ENCODE data around the gene DMD. TPM values are rescaled to one million over a fixed set of nuclear protein-coding genes. Genes with fewer than 3 reads are reported as not detected.

The DMD gene
- total RNA-seq, 1 donor from 2014 or later = 30.6 TPM

DNA sequence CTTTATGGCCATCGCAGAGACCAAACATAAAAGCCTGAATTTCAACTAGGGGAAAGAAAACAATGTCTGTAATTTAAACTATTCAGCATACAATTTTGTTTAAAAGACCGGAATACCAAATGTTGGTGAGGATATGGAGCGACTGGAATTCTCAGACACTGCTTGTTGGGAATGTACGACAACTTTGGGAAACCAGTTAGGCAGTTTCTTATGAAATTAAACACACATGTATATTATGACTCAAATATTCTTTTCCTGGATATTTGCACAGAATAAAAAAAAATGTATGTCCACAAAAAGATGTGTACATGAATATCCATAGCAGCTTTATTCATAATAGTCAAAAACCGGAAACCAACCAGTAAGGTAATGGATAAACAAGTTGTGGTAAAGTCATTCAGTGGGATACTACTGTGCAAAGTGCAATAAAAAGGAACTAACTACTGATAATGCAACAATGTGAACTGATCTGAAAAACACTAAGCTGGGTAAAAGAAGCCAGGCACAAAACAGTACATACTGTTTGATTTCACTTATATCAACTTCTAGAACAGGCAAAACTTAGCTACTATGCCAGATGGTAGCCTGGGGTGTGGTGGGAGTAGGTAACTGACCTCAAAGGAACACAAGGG is 1986.9 kb downstream of the DMD start:
- Histone ChIP-seq H3K27ac (no peak overlapping the region), H4K20me1 (ENCODE audit: low read depth) (no peaks in the 10 kb centered on the region), H2AFZ (replicated peaks) (no peak overlapping the region), H3K36me3 (no peaks in the 10 kb centered on the region), H3K4me2 (no peak overlapping the region), H3K9ac (no peak overlapping the region), H3K27me3 (no peaks in the 10 kb centered on the region), H3K9me3 (ENCODE audit: low read depth) (no peaks in the 10 kb centered on the region), H3K4me3 (no peak overlapping the region), H3K79me2 (ENCODE audit: low read depth) (no peaks in the 10 kb centered on the region), H3K4me1 (no peaks in the 10 kb centered on the region), H3F3A (ENCODE audit: low read depth) (no peaks in the 10 kb centered on the region)
- Mint-ChIP-seq H3K4me1 (no peaks in the 10 kb centered on the region), H3K27ac (no peak overlapping the region), H3K4me3 (no peak overlapping the region), H3K9me3 (no peaks in the 10 kb centered on the region), H3K36me3 (peaks cover 7% of the 10 kb centered on the region), H3K27me3 (ENCODE audit: insufficient read depth, low read depth) (peaks cover 2% of the 10 kb centered on the region)
- no peak for TF ChIP-seq CTCF (IDR thresholded peaks at IDR 0.05)
- no peak for TF ChIP-seq EZH2phosphoT487 (IDR thresholded peaks at IDR 0.05)
- no peak for TF ChIP-seq EZH2 (IDR thresholded peaks at IDR 0.05)
- no peak for DNase-seq (ENCODE audit: low spot score)

GRCh38 chrX:31223817-31224216 is 1987.5 kb downstream of the DMD start:
- Histone ChIP-seq H3K79me2 (ENCODE audit: low read depth) (no peaks in the 10 kb centered on the region), H3K27ac (no peak overlapping the region), H3K36me3 (no peaks in the 10 kb centered on the region), H3K27me3 (no peaks in the 10 kb centered on the region), H2AFZ (replicated peaks) (no peak overlapping the region), H3K4me1 (no peaks in the 10 kb centered on the region), H3K4me2 (no peak overlapping the region), H4K20me1 (ENCODE audit: low read depth) (no peaks in the 10 kb centered on the region), H3K9me3 (ENCODE audit: low read depth) (no peaks in the 10 kb centered on the region), H3K4me3 (no peak overlapping the region), H3K9ac (no peak overlapping the region), H3F3A (ENCODE audit: low read depth) (no peaks in the 10 kb centered on the region)
- H3K36me3 Mint-ChIP-seq = peaks cover 7% of the 10 kb centered on the region
- H3K27ac Mint-ChIP-seq = no peak overlapping the region
- TF ChIP-seq EZH2 (IDR thresholded peaks at IDR 0.05) = no peak
- no peak for TF ChIP-seq EZH2phosphoT487 (IDR thresholded peaks at IDR 0.05)
- no peak for TF ChIP-seq CTCF (IDR thresholded peaks at IDR 0.05)
- H3K4me3 Mint-ChIP-seq = no peak overlapping the region
- no peaks in the 10 kb centered on the region for H3K9me3 Mint-ChIP-seq
- no peak for DNase-seq (ENCODE audit: low spot score)
- no peaks in the 10 kb centered on the region for H3K4me1 Mint-ChIP-seq
- peaks cover 2% of the 10 kb centered on the region for H3K27me3 Mint-ChIP-seq (ENCODE audit: insufficient read depth, low read depth)

GRCh38 chrX:31222946-31223345 is 1988.4 kb downstream of the DMD start:
- no peaks in the 10 kb centered on the region for H3K4me1 ChIP-seq
- no peak overlapping the region for H3K9ac ChIP-seq
- peaks cover 7% of the 10 kb centered on the region for H3K36me3 Mint-ChIP-seq
- H3K9me3 Mint-ChIP-seq = no peaks in the 10 kb centered on the region
- TF ChIP-seq EZH2 (IDR thresholded peaks at IDR 0.05) (no peak), EZH2phosphoT487 (IDR thresholded peaks at IDR 0.05) (no peak), CTCF (IDR thresholded peaks at IDR 0.05) (no peak)
- H4K20me1 ChIP-seq (ENCODE audit: low read depth) = no peaks in the 10 kb centered on the region
- H3K4me3 ChIP-seq = no peak overlapping the region
- no peak overlapping the region for H3K4me3 Mint-ChIP-seq
- H3K36me3 ChIP-seq = no peaks in the 10 kb centered on the region
- H3K4me1 Mint-ChIP-seq = no peaks in the 10 kb centered on the region
- no peak for DNase-seq (ENCODE audit: low spot score)
- no peaks in the 10 kb centered on the region for H3K27me3 ChIP-seq
- H3F3A ChIP-seq (ENCODE audit: low read depth) = no peaks in the 10 kb centered on the region
- H2AFZ ChIP-seq (replicated peaks) = no peak overlapping the region
- no peak overlapping the region for H3K27ac Mint-ChIP-seq
- H3K4me2 ChIP-seq = no peak overlapping the region
- H3K9me3 ChIP-seq (ENCODE audit: low read depth) = no peaks in the 10 kb centered on the region
- no peaks in the 10 kb centered on the region for H3K79me2 ChIP-seq (ENCODE audit: low read depth)
- H3K27ac ChIP-seq = no peak overlapping the region
- H3K27me3 Mint-ChIP-seq (ENCODE audit: insufficient read depth, low read depth) = no peaks in the 10 kb centered on the region

Data from neural progenitor cell (in vitro differentiated cells).